Measurements from ENCODE around the gene NFATC3.

NFATC3 gene

GRCh38 chr16:68229431-68230175 is 144.4 kb downstream of the NFATC3 start:
- DNase-seq (ENCODE audit: low read depth, low spot score): peak; percentile 81

- no peak for DNase-seq (ENCODE audit: low read depth, low spot score)
Measured at GRCh38 chr16:68230176-68230571, 145.0 kb downstream of the NFATC3 start.

- DNase-seq (ENCODE audit: low read depth, low spot score): no peak
Measured at GRCh38 chr16:68230956-68231355, 145.8 kb downstream of the NFATC3 start.

DNA sequence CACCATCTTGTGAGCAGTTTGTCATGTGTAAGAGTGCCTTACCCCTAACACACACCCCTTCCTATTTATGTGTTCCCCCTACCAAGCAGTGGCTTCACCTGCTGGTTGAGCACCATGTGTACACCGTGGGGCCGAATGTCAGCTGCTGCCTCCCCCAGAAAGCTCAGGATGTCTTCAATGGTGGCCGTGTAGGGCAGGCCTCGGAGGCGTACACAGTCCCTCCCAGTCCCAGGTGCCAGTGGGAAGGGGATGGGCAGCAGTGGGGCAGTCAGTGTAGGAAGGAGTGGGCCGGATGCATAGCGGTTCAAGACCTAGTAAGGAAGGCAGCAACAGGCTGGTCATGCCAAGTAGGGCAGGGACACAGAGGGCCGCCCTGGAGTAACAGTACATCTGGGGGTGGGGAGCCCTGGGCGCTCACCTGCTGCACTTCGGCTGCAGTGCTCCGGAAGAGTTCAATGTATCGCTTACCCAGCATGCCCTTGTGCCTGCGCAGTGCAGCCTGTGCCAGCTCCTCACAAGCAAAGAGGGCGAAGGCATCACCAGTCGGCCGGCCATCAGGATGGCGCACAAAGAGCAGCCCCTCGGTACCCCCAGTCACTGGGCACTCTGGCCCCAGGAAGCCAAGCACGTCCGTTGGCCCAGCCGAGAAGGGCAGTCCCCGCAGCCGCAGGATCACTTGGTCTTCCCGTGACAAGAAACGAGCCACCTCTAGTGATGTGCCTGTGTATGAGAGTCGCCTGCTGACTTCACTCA is 146.4 kb downstream of the NFATC3 start:
- DNase-seq (ENCODE audit: low read depth, low spot score): no peak

DNA sequence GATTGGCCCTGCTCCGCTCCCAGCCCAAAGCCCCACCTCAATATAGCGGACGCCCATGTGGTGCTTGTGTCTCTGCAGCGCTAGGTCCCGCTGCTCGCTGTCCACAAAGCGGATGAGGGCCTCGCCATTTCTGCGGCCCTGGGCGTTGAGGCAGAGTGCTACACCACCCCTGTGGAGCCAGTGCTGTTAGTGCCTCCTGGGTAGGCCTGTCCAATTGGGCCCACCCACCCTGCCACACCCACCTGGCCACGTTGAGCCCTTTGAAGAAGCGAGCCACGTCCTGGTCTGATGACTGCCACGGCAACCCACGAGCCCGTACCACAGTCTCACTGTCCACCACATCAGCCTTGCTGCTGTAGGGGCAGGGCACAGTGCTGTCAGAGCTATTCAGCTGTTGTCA is 147.2 kb downstream of the NFATC3 start:
- DNase-seq (ENCODE audit: low read depth, low spot score): no peak

DNA sequence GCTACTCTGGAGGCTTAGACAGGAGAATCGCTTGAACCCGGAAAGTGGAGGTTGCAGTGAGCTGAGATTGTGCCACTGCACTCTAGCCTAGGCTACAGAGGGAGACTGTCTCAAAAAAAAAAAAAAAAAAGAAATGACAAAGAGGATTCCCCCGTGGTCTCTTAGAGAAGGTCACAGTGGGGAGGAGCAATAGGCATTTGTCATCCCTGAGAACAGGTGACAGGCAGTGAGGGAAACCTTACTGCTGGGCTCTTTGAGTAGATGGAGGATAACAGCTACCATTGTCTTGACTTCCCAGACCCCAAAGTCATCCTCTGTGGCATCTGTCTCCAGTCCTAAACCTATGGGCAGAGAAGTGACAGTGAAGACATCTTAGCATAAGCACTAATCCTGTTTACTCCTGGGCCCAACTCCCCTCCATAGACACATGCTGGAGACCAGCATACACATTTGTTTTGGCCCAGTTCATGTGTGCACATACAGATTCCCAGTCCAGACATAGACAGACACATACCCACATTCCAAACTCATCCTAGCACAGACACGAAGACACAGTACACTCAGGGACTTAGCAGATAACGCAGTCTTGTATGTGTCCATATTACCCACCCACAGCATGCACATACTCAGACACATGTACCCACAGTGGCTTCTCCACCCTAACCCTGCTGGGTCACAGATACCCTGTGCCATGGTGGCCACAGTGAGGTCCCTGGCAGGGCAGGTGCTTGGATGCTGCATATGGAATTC is 148.1 kb downstream of the NFATC3 start:
- DNase-seq (ENCODE audit: low read depth, low spot score): no peak

DNA sequence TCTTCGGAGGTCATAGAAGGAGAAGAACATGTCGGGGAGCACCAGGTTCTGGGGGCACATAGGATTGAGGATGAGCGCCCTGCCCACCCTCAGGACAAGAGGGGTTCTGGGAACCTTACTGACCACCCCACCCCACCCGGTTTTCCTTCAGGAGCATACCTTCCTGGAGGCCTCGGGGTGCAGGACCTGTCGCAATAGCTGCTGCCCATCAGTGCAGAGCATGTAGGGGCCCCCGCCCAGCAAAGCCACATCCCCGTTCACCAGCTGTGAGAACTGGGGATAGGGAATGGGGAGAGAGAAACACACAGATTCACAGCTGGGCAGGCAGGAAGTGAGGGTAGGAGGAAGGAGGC is 148.6 kb downstream of the NFATC3 start:
- DNase-seq (ENCODE audit: low read depth, low spot score): no peak

- DNase-seq (ENCODE audit: low read depth, low spot score): no peak
Measured at GRCh38 chr16:68234188-68235107, 149.3 kb downstream of the NFATC3 start.

DNA sequence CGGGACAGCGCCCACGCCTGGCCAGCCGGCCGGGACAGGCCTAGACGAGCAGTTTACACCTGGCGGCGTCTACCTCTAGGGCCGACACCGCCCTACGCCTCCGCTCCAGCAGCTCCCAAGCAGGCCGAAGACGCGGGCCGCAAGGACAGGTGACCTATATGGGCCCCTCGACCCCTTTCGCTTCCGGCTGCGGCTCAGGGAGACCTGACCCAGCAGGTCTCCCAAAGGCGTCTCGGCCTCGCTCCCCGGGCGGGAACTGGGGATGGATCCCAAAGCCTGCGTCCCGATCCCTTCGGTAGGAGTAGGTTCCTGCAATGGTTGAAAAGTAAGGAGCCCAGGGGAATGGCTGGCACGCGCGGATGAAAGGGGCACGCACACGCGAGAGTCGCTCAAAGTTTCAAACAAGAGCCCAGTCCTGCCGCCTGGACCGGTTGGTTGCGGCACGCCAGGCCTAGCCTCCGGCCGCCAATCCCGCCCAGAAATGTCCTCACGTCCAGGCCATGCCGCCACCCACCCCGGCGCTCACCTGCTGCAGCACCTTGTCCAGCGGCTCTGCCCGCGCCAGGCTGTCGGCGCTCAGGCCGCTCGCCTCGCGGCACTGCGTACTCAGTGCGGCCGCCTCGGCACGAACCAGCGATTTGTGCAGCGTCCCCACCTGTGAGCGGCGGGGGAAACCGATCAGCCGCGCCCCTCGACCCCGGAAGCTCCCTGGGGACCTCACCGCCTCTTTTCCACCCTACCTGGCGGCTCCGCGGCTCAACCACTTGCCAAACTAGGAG is 150.1 kb downstream of the NFATC3 start:
- peak; percentile 27 for DNase-seq (ENCODE audit: low read depth, low spot score)

- no peak for DNase-seq (ENCODE audit: low read depth, low spot score)
Measured at GRCh38 chr16:68235887-68236136, 150.6 kb downstream of the NFATC3 start, which contains the start of gene ESRP2. TSS of gene ESRP2 (minus strand) at chr16:68236127. CDS start at chr16:68236045, 82 bp downstream.

GRCh38 chr16:68236137-68236825 is 151.1 kb downstream of the NFATC3 start:
- DNase-seq (ENCODE audit: low read depth, low spot score): peak; percentile 33

- no peak for DNase-seq (ENCODE audit: low read depth, low spot score)
Measured at GRCh38 chr16:68236826-68237242, 151.7 kb downstream of the NFATC3 start.

DNA sequence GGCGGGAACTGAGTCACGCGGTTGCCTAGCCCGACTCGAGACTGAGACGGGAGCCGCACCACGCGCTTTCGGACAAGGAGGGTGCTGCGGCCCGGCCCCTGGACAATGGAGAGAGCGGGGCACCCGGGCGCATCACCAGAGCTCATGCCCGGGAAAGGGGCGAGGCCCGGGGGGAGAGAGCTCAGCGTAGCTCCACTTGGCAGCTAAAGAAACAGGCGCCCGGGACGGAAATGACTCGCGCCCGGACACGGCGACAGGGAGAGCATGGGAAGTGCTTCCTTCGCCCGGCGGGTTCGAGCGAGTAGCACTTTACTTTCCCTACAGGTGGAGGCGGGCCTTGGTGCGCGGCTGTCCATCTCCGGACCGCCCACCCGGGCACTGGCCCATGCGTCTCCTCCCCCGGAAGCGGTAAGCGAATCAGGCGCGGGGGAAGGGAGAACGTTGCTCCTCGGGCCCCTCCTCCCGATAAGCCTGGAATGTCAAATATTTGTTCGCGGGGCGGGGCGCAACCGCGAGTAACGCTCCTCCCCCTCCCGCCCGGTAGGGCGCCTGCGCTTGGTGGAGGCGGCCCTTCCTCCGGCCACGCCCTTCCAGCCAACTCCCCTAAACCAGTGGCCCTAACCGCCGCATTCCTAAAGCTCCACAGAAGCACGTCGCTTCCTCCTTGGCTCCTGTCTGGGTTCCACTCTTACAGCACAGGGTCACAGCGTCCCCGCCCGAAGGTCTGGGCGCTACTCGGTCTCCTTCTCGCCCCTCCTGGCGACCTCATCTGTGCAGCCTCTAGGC is 152.3 kb downstream of the NFATC3 start:
- peak; percentile 100 for DNase-seq (ENCODE audit: low read depth, low spot score)

DNA sequence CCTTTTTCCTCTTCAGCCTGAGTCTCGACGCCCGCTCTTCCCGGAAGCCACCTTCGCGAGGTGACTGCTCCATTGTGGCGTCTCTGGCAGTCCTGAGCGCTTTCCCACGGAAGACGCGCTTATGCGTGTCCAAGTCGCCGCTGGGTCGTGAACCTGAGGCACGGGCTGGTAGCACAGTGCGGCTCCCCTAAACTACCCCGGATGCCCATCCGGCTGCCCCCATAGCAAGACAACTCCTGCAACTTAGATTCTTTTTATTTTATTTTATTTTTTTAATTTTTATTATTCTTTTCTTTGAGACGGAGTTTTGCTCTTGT is 152.8 kb downstream of the NFATC3 start:
- no peak for DNase-seq (ENCODE audit: low read depth, low spot score)

DNA sequence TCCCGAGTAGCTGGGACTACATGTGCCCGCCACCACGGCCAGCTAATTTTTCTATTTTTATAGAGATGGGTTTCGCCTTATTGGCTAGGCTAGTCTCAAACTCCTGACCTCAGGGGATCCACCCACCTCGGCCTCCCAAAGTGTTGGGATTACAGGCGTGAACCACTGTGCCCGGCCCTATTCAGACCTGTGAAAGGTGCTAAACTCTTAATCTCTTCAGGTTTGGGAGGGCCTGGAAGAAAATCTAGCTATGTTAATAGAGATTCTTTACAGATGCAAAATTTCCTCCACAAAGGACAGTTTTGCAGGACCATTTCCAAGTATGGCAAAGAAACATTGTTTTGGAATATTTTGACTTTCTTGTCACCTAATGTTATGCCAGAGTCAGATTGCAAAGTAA is 156.9 kb downstream of the NFATC3 start:
- DNase-seq (ENCODE audit: low read depth, low spot score): no peak

DNA sequence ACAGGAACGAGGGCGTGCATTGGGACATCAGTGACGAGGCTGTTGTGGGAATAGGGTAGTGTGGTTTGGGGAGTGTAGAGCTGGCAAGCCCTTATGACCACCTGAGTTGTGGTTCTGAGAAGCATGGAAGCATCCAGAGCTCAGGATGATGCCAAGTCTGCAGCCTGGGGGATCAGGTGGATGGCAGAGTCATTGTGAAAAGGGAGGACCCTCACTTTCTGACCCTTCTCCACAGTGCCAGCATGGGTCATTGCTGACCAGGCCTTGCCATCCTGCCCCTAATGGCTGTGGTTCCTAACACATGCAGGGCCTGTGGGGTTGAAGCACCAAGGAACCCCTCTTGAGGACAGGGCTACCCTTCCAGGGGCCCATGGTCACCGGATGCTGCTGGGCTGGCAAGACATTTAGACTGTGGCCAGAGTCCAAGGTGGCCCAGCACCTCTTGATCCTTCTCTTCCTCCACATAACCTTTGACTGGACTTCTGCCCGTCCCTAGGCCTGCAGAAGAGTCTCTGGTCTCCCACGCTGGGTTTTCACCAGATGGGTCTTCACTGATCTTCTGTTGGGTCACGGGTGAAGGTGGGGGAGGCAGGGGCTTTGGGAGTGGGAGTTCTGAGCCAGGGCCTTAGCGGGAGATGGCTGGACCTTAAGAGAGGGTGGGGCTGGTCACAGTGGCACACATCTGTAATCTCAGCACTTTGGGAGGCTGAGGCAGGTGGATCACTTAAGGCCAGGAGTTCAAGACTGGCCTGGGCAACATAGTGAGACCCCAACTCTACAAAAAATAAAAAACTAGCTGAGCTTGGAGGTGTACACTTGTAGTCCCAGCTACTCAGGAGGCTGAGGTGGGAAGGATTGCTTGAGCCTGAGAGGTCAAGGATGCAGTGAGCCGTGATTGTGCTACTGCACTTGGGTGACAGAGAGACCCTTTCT is 158.0 kb downstream of the NFATC3 start:
- DNase-seq (ENCODE audit: low read depth, low spot score): no peak

DNA sequence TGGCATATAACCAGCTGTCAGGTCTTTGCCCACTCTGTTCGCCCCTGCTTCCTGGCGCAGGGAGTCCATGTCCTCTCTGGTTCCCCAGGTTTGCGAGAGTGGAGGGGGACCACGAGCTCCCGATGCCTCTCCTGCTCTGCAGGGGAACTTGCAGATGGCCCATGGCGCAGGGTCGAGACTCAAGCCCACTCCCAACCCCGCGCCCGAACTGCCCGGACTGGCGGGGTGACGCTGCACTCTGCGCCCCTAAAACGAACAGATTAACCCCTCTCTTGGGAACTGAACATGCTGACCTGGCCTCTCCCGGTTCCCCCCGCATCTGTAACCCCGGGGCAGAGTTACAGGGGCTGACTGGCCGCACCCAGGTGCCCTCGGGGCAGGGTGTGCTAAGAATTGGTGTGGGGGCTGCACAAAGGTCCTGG is 159.3 kb downstream of the NFATC3 start:
- DNase-seq (ENCODE audit: low read depth, low spot score): no peak

Data from astrocyte of the hippocampus (primary cell).